SW 1271 (cell line): ENCODE measurements around the gene ADARB2.

Source experiments
- DNase-seq, 2 experiments: peaks; one replicate each; lab custom pipeline; 2025; lab: John Stamatoyannopoulos, UW

Gene ADARB2

GRCh38 chr10:1315178-1315577 lies 422.1 kb downstream of the ADARB2 start:
- DNase-seq, result no peak

- no peak for DNase-seq
Observed at GRCh38 chr10:1311726-1312125, 425.6 kb downstream of the ADARB2 start.

- no peak for DNase-seq
Observed at GRCh38 chr10:1310271-1310789, 427.0 kb downstream of the ADARB2 start.

- DNase-seq, result no peak
Observed at GRCh38 chr10:1309617-1310270, 427.6 kb downstream of the ADARB2 start.

DNA sequence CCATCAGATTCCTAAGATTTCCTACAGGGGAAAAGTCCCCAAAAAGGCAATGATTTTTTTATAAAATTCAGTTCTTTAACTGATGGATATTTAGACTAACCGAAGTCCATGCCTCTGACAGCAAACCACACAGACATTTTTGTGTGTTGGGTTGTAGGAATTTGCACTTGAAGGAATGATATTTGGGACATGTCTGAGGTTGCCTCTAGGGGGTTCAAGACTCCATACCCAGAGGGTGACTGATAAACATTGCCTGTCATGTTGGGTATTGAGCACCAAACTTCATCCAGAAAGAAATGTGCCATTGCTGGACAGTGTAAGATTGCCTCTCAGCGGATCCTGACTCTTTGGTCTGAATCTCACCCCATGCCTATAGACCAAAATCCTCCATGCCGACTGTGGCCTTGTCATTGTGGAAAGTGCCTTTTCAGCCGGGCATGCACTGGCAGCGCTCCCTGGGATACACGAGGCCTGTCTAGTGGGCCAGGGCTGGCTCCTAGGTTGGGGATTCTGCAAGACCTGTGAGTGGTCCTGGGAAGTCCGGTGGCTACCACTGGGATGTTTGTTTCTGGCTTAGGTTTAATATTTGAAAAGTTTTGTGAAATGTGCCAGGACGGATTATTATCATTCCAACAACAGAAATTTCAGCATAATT lies 428.2 kb downstream of the ADARB2 start:
- no peak for DNase-seq

DNA sequence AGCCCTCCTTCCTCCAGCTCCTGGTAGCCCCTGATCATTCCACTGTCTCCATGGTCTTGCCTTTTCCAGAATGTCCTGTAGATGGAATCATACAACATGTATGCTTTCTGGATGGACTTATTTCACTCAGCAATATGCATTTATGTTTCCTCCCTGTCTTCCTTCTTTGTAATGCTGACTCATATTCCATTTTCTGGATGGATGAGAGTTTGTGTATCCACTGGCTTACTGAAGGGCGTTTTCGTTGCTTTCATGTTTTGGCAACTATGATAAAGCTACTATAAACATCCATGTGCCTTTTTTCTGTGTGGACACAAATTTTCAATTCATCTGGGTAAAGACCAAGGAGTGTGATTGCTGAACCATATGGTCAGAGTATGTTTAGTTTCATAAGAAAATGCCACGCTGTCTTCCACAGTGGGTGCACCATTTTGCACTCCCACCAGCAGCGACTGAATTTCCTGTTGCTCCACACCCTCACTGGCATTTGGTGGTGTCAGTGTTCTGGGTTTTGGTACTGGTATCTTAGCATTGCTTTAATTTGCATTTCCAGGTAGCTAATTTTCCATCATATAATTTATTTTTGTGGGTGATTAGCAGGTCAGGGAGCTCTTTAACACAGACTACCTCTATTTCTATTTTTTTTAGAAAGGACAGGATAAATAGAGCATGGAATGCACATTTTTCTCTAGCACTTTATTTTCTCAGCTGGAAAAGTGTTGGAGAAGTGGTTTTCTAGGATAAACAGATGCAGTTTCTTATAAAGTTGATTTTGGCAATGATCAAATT lies 429.0 kb downstream of the ADARB2 start:
- no peak for DNase-seq

- no peak for DNase-seq
Observed at GRCh38 chr10:1301143-1301542, 436.2 kb downstream of the ADARB2 start.

- DNase-seq, result no peak
Observed at GRCh38 chr10:1300218-1300617, 437.1 kb downstream of the ADARB2 start.

- DNase-seq, result no peak
Observed at GRCh38 chr10:1299041-1299726, 438.1 kb downstream of the ADARB2 start.

- no peak for DNase-seq
Observed at GRCh38 chr10:1297566-1298301, 439.6 kb downstream of the ADARB2 start.

DNA sequence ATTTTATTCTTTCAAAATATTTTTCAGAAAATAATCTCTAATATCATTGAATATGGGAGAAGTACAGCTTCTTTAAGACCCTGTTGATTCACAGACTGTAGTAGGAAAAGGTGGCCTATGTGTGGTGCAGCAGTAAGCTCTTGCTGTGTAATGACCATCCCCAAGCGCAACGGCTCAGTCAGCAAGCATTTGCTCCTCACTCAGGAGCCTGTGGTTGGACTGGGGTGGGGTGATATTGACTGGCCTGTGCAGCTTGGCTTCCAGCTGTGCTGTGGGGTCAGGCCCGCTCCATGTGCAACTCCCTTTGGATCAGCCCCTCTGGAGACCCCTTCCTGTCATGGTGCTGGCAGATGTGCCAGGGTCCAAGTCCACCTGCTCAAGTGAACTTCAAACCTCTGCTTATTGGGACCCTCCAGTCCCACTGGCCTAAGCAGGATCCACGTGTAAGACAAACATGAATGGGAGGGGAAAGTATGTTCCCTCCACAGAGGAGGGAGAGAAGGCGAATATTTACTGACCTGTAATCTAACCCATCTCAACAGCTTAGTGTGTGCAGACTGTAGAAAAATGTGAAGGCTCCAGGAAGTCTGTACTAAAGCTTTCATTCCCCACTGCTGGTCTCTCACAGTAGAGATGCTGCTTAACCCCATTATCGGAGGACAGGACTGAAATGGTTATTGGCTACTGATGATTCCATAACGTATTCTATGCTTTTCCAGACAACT lies 441.4 kb downstream of the ADARB2 start:
- no peak for DNase-seq

DNA sequence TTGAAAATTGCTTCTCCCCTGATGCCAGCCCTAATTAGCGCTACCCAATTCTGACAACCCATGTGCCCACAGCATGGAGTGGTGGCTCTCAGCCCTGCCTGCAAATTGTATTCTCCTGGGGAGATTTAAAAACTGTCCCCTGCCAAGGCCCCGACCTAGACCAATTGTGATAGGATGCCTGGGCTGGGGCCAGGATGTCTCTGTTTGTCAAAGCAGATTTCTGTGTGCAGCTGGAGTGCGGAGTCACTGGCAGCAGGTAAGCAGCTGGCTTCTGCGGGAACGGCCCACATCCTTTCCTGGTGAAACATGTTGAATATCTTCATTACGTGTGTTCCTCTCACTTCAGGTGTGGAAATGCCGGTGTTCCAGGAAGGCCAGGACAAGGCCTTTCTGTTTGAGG lies 442.6 kb downstream of the ADARB2 start:
- no peak for DNase-seq

DNA sequence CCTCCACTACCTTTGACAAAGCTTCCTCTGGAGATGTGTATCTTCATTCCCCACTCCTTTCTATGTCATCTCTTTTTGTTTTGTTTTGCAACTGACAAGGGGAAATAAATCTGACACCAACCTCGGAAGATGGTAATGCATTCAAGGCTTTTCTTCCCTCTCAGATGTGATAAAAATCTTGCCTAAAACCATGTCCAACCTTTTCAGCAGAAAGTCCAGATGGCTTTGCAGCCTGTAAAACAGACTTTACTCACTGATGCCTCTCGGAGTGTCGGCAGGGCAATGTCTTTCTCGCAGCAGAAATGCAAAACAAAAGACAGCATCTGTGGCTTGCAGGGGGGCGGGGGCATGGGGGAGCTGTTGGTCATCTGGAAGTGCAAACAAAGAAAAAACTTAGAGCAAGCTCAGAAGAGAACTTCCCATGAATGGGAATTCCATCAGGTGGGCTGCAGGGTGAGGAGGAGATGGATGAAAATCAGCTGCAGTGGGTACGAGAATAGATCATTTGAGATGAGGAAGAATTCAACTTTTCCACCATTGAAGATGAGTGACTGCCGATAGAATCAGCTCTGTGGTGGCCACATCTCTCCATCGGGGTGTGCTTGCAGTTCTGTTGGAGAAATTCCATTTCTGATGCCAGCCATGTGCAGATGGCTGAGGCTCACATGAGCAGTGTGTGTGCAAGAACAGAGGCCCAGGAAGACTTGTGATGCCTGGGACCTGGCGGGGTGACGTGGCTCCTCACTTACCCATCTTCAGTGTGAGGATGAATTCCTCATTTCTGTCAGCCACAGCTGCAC lies 443.5 kb downstream of the ADARB2 start:
- no peak for DNase-seq

DNA sequence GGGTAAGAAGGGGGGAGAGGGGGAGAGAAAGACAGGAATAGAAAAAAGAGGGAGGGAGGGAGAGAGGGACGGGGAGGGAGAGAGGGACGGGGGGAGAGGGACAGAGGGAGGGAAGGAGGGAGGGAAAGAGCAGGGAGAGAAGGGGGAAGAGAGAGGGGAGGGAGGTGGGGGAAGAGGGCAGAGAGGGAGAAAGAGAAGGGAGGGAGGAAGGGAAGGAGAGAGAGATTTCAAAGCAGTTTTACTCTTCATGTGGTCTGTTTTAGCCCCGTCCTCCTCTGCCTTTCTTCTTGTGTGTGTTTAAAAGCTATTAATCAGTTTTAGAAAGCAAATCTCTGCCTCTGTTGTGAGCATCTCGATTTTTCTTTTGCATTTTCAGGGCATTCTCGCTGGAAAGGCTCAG lies 444.2 kb downstream of the ADARB2 start:
- DNase-seq, result no peak

- no peak for DNase-seq
Observed at GRCh38 chr10:1292611-1293031, 444.7 kb downstream of the ADARB2 start.

DNA sequence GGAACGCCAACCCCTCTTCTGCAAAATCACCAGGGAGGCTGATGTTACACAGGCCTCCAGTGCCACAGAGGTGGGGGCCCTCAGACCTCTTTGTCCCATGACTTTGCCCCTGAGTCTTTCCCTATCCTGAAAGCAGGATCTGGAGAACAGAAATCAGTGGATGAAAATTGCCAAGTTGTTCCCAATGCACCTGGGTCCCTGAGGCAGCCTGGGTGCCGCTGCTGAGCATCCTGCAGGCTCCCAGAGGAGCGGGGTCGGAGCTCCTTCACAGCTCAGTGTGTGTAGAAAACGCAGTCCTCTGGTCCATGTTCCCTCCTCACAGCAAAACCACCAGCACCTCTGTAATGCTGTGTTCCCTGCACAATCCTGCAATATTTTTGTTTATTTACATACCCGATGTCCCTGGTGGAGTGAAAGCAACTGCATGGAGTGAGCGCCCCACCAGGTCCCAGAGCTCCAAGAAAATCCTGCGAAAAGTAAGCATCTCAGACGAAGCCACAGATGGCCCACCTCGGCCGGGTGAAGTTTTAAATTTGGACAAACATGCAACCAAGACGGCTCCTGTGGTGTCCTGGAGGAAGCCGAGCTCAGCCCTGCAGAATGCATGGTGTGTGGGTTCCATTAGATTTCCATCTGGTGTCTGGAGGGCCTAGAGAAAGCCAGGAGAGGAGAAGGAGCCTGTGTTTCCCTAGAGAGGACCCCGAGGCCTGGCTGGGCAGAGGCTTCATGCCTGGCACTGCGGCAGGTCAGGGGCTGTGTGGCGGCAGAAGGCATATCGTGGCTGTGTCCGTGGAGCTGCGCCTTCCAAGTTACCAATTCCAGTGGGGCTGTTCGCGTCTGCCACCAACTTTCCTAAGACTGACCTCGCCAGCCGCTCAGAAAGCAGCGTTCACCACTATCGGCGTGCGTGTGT lies 445.9 kb downstream of the ADARB2 start:
- no peak for DNase-seq

DNA sequence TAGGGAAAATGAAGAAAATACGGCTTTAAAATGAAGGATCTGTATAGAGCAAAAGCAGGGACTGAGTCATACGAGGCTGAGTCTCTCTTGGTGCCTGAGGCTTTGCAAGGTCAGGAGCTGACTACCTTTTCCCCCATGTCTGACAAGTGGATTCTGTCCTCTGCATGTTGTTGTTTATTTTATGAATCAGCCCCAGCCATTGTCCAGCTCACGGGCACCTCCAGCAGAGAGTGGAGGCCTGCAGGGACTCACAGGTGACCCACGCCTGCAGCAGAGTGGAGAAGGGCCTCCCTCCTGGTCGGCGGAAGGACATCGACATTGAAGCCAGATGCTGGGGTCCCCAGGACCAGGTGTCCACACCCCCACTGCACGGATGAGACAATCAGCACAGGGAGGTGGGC lies 447.3 kb downstream of the ADARB2 start:
- no peak for DNase-seq

- DNase-seq, result no peak
Observed at GRCh38 chr10:1289591-1289990, 447.7 kb downstream of the ADARB2 start.

- no peak for DNase-seq
Observed at GRCh38 chr10:1287971-1288401, 449.3 kb downstream of the ADARB2 start.
